ENCODE data around the gene UQCRHL.
"Not testable (repeated sequence)": the region's sequence is repeated elsewhere in the genome, so short reads cannot be mapped to it uniquely, and the experiment has no call there.

The UQCRHL gene

GRCh38 chr1:15835741-15836510 lies 28.5 kb upstream of the UQCRHL start:
- DNase-seq (ENCODE audit: low read depth in 3 of 3): peak; percentile 98 to 100 (median 99)

- no peak for DNase-seq (ENCODE audit: low read depth in 3 of 3)
Measured at GRCh38 chr1:15835205-15835740, 27.8 kb upstream of the UQCRHL start.

GRCh38 chr1:15834406-15835204 lies 27.2 kb upstream of the UQCRHL start:
- peak; percentile 76 to 89 (median 80) for DNase-seq (ENCODE audit: low read depth in 3 of 3)

- DNase-seq (ENCODE audit: low read depth in 3 of 3): no peak
Measured at GRCh38 chr1:15833842-15834405, 26.5 kb upstream of the UQCRHL start.

GRCh38 chr1:15833069-15833679 lies 25.7 kb upstream of the UQCRHL start:
- DNase-seq (ENCODE audit: low read depth in 3 of 3): peak in 2 of 3 experiments; percentile 17 to 50

- DNase-seq (ENCODE audit: low read depth in 3 of 3): no peak
Measured at GRCh38 chr1:15830258-15830657, 22.8 kb upstream of the UQCRHL start.

GRCh38 chr1:15828931-15829330 lies 21.5 kb upstream of the UQCRHL start:
- DNase-seq (ENCODE audit: low read depth in 3 of 3): not testable (repeated sequence)

- not testable (repeated sequence) for DNase-seq (ENCODE audit: low read depth in 3 of 3)
Measured at GRCh38 chr1:15827567-15827966, 20.1 kb upstream of the UQCRHL start.

- no peak for DNase-seq (ENCODE audit: low read depth in 3 of 3)
Measured at GRCh38 chr1:15826810-15827507, 19.5 kb upstream of the UQCRHL start.

- no peak for DNase-seq (ENCODE audit: low read depth in 3 of 3)
Measured at GRCh38 chr1:15825800-15826199, 18.4 kb upstream of the UQCRHL start.

GRCh38 chr1:15820478-15820877 lies 13.0 kb upstream of the UQCRHL start:
- DNase-seq (ENCODE audit: low read depth in 3 of 3): no peak

- DNase-seq (ENCODE audit: low read depth in 3 of 3): no peak
Measured at GRCh38 chr1:15816674-15817073, 9.2 kb upstream of the UQCRHL start.

GRCh38 chr1:15810073-15810472 lies 2.6 kb upstream of the UQCRHL start:
- no peak for DNase-seq (ENCODE audit: low read depth in 3 of 3)

GRCh38 chr1:15808955-15809354 lies 1.5 kb upstream of the UQCRHL start:
- no peak for DNase-seq (ENCODE audit: low read depth in 3 of 3)

- DNase-seq (ENCODE audit: low read depth in 3 of 3): no peak
Measured at GRCh38 chr1:15807121-15807520, 328 bp downstream of the UQCRHL start.

- no peak for DNase-seq (ENCODE audit: low read depth in 3 of 3)
Measured at GRCh38 chr1:15804060-15804459, 3.4 kb downstream of the UQCRHL start.

GRCh38 chr1:15803380-15803779 lies 4.1 kb downstream of the UQCRHL start:
- DNase-seq (ENCODE audit: low read depth in 3 of 3): no peak

- no peak for DNase-seq (ENCODE audit: low read depth in 3 of 3)
Measured at GRCh38 chr1:15802234-15802965, 5.0 kb downstream of the UQCRHL start.

- DNase-seq (ENCODE audit: low read depth in 3 of 3): no peak
Measured at GRCh38 chr1:15799928-15800835, 7.3 kb downstream of the UQCRHL start.
